Stimulated activated memory B cell treated with anti-CD40 and anti-IgM and Interleukin-4, amounts not matched to agents 10 μg/mL and 1 μg/mL and 100 μg/mL, for 72 hours (primary cell): ENCODE results near the gene VAX1.
"Not testable (repeated sequence)": the region's sequence is repeated elsewhere in the genome, so short reads cannot be mapped to it uniquely, and the experiment has no call there.

Experiments
- ATAC-seq: fragments of 150-1000 bp; cut with Tn5 transposase; 2 replicates; pipeline ENCODE4 v1.10.0; 2021
- H3K27ac Mint-ChIP-seq: one replicate; pipeline ENCODE4 v1.8.0; 2022; ENCODE audit warnings: mild to moderate bottlenecking, mixed read lengths
- H3K27me3 Mint-ChIP-seq: one replicate; pipeline ENCODE4 v1.8.0; 2022; ENCODE audit warnings: mixed read lengths
- H3K36me3 Mint-ChIP-seq: one replicate; pipeline ENCODE4 v1.8.0; 2022; ENCODE audit warnings: mixed read lengths
- H3K4me1 Mint-ChIP-seq: one replicate; pipeline ENCODE4 v1.8.0; 2022; ENCODE audit warnings: mixed read lengths
- H3K4me3 Mint-ChIP-seq: one replicate; pipeline ENCODE4 v1.8.0; 2022; ENCODE audit warnings: mild to moderate bottlenecking, moderate library complexity, mixed read lengths
- H3K9me3 Mint-ChIP-seq: one replicate; pipeline ENCODE4 v1.8.0; 2022; ENCODE audit warnings: mixed read lengths

The VAX1 gene

DNA sequence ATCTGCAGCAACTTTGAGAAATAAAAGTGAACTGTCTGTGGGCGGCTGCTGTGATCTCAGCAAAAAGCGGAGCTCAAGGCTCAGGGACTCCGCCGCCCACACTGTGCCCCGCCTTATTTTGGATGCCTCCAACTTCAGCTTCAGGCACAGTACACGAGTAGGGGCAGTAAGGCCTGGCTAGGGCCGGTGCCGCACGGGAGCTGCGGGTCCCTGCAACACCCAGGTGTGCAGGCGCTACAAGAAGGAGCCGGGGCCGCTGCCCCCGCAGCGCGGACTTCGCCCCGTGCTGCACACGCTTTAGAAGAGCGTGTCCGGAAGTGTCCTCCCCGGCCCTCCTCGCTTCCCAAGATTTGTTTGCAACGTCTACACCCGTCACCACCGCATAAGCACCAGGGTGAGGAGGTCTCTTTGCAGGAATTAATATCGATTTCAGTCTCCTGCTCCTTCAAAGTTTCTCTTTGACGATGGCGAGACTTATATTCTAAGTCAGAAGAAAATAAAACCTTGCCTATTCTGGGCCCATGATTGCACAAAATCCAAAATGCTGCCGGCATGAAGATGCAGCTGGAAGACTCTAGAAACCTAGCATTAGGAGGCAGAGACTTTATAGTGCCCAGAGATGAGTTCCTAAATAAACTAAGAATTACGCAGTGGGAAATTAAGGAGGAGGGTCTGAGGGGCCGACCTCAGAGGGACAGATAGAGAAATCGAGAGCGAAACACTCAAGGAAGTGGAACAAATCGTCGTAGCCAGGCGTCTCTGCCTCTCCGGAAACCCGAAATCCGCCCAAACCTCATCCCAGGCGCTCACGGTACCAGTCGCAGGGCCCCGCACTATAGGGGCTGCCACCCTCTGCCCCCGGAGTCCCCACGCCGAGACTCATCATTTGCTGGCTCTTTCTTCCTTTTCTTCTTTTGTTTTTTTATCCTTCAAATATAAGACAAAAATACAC, 6.4 kb downstream of the VAX1 start:
- Mint-ChIP-seq H3K9me3 (peaks cover 4% of the 10 kb centered on the region), H3K4me3 (peak overlapping the region; percentile 33), H3K27ac (no peak overlapping the region), H3K4me1 (peaks cover 30% of the 10 kb centered on the region), H3K36me3 (peaks cover 5% of the 10 kb centered on the region), H3K27me3 (peaks cover 92% of the 10 kb centered on the region)
- no peak for ATAC-seq

DNA sequence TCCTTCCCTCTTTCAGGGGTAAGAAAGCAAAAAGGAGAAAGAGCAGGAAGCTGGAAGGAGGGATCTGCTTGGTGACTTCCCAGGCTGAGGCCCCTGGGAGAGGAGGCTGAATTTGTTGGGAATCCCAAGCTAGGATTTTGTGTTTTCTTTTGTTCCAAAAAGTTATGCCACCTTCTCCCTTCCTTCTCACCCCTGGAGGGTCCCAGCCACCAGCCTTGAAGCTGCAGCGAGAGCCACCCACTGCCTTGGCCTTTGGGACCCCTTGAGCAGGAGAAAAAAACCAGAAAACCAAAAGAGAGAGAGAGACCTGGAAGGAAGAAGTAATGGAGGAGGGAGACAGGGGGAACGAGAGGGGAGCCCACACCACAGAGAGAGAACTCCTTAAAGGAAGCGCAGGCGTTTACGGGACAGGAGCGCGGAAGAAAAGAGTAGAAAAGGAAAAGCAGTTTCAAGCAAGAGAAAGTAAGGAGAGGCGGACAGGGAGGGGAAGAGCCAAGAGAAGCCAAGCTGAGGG, 7.2 kb downstream of the VAX1 start:
- Mint-ChIP-seq H3K27me3 (peaks cover 88% of the 10 kb centered on the region), H3K27ac (no peak overlapping the region), H3K4me1 (peaks cover 30% of the 10 kb centered on the region), H3K9me3 (peaks cover 4% of the 10 kb centered on the region), H3K36me3 (peaks cover 5% of the 10 kb centered on the region), H3K4me3 (no peak overlapping the region)
- ATAC-seq: no peak

DNA sequence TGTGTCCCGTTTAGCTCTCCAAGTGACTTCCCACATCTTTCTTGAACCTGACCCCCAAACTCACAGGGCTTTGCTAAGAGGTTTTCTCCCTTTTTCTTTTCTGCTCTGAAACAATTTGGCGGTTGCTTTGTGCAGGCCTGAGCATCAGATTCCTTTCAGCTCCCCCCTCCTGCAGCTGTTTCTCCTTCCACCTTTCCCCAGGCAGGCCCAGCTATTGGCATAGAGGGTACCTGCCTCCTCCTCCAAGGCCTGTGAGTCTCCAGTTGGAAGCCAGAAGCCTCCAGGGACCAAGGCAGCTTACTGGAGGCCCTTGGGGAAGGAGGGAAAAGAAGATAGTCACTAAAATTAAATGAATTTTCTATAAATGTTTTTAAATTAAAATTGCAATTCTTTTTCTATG, 7.7 kb downstream of the VAX1 start:
- Mint-ChIP-seq H3K9me3 (peaks cover 4% of the 10 kb centered on the region), H3K27me3 (peaks cover 82% of the 10 kb centered on the region), H3K4me3 (no peak overlapping the region), H3K27ac (no peak overlapping the region), H3K36me3 (peaks cover 5% of the 10 kb centered on the region), H3K4me1 (peaks cover 30% of the 10 kb centered on the region)
- ATAC-seq: no peak

DNA sequence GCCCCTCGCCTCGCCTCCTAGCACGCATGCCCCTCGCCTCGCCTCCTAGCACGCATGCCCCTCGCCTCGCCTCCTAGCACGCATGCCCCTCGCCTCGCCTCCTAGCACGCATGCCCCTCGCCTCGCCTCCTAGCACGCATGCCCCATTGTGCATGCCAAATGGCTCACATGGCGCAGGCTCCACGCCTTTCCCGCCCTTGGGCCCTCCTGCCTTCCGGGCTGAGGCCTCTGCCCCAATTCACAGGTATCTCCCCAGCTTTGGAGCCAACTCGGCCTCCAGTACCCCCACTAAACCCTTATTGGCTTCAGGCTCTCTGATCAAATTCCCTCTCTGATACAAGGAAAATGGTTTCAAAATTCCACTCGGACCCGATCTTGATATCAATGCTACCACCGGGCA, 11.4 kb downstream of the VAX1 start:
- H3K9me3 Mint-ChIP-seq: not testable (repeated sequence)

DNA sequence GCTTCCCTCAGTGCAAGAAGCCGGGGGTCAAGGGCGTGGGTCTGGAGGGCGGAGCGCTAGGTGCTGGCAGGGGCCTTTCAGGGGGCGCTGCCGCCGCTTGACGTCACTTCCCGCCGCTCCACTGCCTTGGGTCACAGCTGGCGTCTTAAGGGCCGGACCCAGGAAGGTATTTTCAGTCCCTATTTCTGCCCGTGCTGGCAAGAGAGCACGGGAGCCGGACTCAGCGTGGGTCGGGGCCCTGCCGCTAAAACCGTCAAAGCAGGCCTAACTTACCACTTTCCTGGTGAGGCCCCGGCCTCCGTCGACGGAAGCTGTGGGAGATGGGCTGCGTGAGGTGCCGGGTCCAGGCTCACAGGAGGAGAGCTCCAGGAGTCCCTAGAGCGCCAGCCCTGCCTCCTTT, 12.0 kb downstream of the VAX1 start:
- Mint-ChIP-seq H3K4me3 (no peak overlapping the region), H3K9me3 (peaks cover 4% of the 10 kb centered on the region), H3K4me1 (peaks cover 4% of the 10 kb centered on the region), H3K36me3 (peaks cover 3% of the 10 kb centered on the region), H3K27ac (no peak overlapping the region), H3K27me3 (peaks cover 39% of the 10 kb centered on the region)
- ATAC-seq: no peak

More for the DNA sequence above, 11.4 kb downstream of the VAX1 start:
- ATAC-seq, H3K27ac Mint-ChIP-seq, H3K4me1 Mint-ChIP-seq, H3K4me3 Mint-ChIP-seq, H3K36me3 Mint-ChIP-seq: not testable (repeated sequence)
- H3K27me3 Mint-ChIP-seq: peaks cover 45% of the 10 kb centered on the region

DNA sequence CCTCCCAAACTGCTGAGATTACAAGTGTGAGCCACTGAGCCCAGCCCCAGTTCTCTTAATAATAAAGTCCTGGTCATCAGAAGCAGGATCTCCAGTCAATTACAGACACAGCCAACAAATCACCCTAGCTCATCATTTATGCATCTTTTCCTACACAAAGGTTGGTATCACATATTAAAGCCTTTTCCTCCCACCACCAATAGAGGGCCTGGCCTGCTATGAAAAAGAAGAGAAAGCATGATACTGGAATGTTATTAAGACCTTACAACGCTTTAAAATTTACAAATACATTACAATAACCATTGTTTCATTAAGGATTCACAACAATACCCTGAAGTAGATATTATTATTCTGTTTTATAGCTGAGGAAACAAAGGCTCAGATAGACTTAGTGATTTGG, 25.9 kb downstream of the VAX1 start:
- Mint-ChIP-seq H3K4me3 (no peak overlapping the region), H3K9me3 (no peaks in the 10 kb centered on the region), H3K4me1 (no peaks in the 10 kb centered on the region), H3K27me3 (peaks cover 42% of the 10 kb centered on the region), H3K27ac (no peak overlapping the region), H3K36me3 (no peaks in the 10 kb centered on the region)
- no peak for ATAC-seq

DNA sequence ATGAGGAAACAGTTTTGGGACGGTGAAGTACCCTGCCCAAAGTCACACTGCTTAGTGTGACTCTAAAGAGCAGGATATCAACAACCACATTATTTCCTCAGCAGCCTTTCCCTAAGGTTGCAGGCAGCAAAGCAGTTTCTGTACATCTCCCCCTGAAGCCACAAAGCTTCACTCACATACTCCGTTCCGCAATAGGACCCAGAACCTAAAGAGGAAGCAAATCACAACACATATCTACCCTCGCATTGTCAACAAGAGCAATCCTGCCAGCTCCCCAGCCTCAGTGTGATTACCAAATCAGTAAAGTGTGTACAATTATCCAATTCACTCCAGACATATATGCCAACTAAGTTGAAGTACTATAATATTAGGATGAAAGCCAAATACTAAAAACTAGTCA, 30.8 kb downstream of the VAX1 start:
- Mint-ChIP-seq H3K4me1 (no peaks in the 10 kb centered on the region), H3K27ac (no peak overlapping the region), H3K27me3 (peaks cover 23% of the 10 kb centered on the region), H3K36me3 (no peaks in the 10 kb centered on the region), H3K4me3 (no peak overlapping the region), H3K9me3 (peaks cover 2% of the 10 kb centered on the region)
- ATAC-seq: no peak

DNA sequence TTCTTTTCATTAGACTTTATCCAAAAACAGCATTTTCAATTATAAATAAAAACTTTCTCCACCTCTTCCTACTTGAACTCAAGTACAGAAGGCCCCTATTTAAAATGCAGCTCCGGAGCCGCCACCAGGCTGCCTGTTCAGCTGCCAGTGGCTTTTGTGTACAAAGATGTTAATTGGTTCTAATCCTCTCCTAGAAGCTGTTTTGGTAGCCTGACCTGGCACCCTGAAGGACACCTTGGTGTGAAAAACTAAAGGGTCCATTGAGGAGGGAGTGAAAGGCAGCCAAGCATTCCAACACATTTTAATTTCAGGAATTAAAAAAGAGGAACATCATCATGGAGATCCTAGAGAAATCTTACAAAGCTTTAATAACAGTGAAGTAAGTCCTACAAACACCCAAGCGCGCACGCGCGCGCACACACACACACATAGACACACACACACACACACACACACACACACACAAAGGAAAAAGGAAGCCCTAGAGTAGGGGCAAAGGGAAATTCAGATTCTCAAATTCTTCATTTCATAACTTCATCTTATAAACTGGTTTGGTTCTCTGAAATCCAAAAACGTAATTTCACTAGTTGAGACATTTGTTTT, 41.4 kb downstream of the VAX1 start:
- Mint-ChIP-seq H3K27me3 (no peaks in the 10 kb centered on the region), H3K36me3 (no peaks in the 10 kb centered on the region), H3K27ac (no peak overlapping the region), H3K4me3 (no peak overlapping the region), H3K4me1 (no peaks in the 10 kb centered on the region), H3K9me3 (no peaks in the 10 kb centered on the region)
- no peak for ATAC-seq

DNA sequence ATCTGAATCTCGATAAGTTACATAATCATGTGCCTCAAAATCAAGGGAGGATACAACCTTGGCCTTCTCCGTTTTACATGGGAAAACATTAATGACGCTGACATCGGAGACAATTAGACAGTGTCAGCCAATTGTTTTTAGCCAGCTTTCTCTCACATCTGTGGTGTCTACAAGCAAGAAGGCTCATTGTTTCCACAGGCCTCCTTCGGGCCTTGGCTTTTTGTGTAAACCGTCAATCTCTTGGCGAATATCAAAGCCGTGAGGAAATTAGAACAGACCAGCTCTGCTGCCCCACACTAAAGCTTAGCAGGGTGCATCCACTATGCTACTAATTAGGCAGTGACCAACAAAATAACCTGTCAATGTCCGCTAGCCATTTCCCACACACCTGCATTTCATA, 43.2 kb downstream of the VAX1 start:
- Mint-ChIP-seq H3K9me3 (no peaks in the 10 kb centered on the region), H3K27ac (no peak overlapping the region), H3K4me3 (no peak overlapping the region), H3K4me1 (no peaks in the 10 kb centered on the region), H3K27me3 (no peaks in the 10 kb centered on the region), H3K36me3 (no peaks in the 10 kb centered on the region)
- no peak for ATAC-seq

DNA sequence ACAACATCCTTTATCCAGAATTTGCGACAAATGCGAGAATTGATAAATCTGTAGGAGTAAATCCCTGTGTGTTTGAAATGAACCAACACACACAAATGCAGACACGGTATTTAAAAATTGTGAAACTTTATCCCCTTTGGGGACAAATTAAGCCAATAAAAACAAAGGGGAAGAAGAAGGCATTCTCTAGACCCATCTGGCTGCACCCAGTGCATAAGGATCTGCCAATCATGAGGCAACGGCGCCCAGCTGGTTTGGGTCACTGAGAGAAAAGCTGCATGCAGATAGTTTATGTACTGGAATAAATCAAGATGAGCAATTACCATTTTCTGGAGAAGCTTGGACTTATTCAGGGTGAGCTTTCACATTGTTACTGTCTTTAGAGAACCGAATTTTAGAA, 45.7 kb downstream of the VAX1 start:
- Mint-ChIP-seq H3K27ac (no peak overlapping the region), H3K4me3 (no peak overlapping the region), H3K27me3 (peaks cover 3% of the 10 kb centered on the region), H3K36me3 (no peaks in the 10 kb centered on the region), H3K9me3 (no peaks in the 10 kb centered on the region), H3K4me1 (no peaks in the 10 kb centered on the region)
- ATAC-seq: no peak

DNA sequence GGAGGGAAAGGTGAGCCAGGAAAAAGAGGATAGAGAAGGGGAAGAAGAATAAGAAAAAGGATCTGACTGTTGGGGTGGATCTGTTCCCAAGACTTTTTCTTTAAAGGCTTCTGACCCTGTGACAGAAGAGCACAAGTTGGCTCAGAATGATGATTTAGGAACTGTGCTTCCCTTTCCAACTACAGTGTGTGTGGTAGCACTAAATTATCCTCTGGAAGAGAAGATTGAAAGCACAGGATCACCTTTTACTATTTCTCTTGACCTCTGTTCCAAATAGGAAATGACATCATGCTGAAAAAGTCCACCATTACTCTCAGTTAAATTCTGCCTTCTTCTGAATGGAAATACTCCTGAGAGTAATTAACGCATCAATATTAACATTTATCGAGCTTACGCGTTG, 47.2 kb downstream of the VAX1 start:
- Mint-ChIP-seq H3K27ac (no peak overlapping the region), H3K4me3 (no peak overlapping the region), H3K36me3 (no peaks in the 10 kb centered on the region), H3K4me1 (no peaks in the 10 kb centered on the region), H3K9me3 (no peaks in the 10 kb centered on the region), H3K27me3 (peaks cover 18% of the 10 kb centered on the region)
- no peak for ATAC-seq

DNA sequence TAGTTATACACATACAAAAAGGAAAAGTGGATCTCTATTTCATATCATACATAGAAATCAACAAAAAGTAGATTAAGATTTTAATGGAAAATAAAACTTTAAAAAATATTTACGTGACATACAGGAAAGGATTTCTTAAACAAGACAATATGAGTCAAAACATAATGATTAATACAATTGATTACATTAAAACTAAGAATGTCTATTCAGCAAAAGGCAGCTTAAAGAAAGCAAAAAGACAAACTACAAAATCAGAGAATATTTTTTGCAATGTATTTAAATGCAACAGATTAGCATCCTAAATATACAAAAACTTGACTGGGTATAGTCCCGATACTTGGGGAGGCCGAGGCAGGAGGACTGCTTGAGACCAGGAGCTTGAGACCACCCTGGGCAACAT, 50.5 kb downstream of the VAX1 start:
- H3K4me3 Mint-ChIP-seq: no peak overlapping the region
- H3K9me3 Mint-ChIP-seq: no peaks in the 10 kb centered on the region
- no peak overlapping the region for H3K27ac Mint-ChIP-seq
- no peaks in the 10 kb centered on the region for H3K36me3 Mint-ChIP-seq
- no peak for ATAC-seq
- peaks cover 28% of the 10 kb centered on the region for H3K27me3 Mint-ChIP-seq
- no peaks in the 10 kb centered on the region for H3K4me1 Mint-ChIP-seq

DNA sequence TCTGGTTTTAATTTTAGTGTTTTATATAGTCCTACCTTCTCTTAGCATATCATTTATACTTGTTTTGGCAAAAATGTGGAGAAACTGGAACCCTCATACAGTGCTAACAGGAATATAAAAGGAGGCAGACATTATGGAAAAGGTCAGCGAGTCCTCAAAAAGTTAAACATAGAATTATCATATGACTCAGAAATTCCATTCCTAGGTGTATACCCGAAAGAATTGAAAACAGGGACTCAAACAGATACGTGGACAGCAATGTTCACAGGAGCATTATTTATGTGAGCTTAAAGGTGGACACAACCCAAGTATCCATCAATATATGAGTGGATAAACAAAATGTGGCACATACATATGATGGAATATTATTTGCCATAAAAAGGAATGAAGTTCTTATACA, 51.5 kb downstream of the VAX1 start:
- ATAC-seq: no peak
- Mint-ChIP-seq H3K27ac (no peak overlapping the region), H3K4me3 (no peak overlapping the region), H3K4me1 (no peaks in the 10 kb centered on the region), H3K36me3 (no peaks in the 10 kb centered on the region), H3K27me3 (peaks cover 28% of the 10 kb centered on the region), H3K9me3 (no peaks in the 10 kb centered on the region)

DNA sequence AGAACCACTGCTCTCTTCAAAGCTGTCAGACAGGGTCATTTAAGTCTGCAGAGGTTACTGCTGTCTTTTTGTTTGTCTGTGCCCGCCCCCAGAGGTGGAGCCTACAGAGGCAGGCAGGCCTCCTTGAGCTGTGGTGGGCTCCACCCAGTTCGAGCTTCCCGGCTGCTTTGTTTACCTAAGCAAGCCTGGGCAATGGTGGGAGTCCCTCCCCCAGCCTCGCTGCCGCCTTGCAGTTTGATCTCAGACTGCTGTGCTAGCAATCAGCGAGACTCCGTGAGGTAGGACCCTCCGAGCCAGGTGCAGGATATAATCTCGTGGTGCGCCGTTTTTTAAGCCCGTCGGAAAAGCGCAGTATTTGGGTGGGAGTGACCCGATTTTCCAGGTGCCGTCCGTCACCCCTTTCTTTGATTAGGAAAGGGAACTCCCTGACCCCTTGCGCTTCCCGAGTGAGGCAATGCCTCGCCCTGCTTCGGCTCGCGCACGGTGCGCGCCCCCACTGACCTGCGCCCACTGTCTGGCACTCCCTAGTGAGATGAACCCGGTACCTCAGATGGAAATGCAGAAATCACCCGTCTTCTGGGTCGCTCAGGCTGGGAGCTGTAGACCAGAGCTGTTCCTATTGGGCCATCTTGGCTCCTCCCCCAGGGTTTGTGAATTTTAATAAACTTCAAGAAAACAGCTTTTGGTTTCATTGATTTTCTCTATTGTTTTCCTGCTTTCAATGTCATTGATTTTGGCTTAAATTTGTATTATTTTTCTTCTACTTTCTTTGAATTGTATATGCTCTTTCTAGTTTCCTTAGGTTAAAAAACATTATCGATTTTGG, 53.4 kb downstream of the VAX1 start:
- H3K4me1 Mint-ChIP-seq, H3K36me3 Mint-ChIP-seq, ATAC-seq, H3K4me3 Mint-ChIP-seq, H3K9me3 Mint-ChIP-seq, H3K27ac Mint-ChIP-seq: not testable (repeated sequence)
- peaks cover 28% of the 10 kb centered on the region for H3K27me3 Mint-ChIP-seq
